ENCODE measurements around the gene ARHGEF28. TPM values are rescaled to one million over a fixed set of nuclear protein-coding genes. Genes with fewer than 3 reads are reported as not detected.

Gene ARHGEF28
- total RNA-seq, 3 donors from 2014 or later (not counting 1 experiment from before 2014, with no cell fraction given), result 2.3 to 7.1 (median 5.8) TPM

- 88% methylated on average over 11 of the region's 11 CpGs for WGBS (ENCODE audit: insufficient coverage)
- H3K27me3 Mint-ChIP-seq (ENCODE audit: low read depth in 2 of 2), result peaks cover 4 to 6% of the 10 kb centered on the region in 2 donors
- Histone ChIP-seq H3K4me1 (ENCODE audit: control insufficient read depth, insufficient read depth, low read length) (peaks cover 8% of the 10 kb centered on the region), H3K9me3 (ENCODE audit: control insufficient read depth, insufficient read depth, low read length) (no peaks in the 10 kb centered on the region), H3K36me3 (ENCODE audit: control insufficient read depth, insufficient read depth, low read length) (no peaks in the 10 kb centered on the region), H3K27me3 (ENCODE audit: control insufficient read depth, insufficient read depth, low read length) (no peaks in the 10 kb centered on the region), H3K27ac (ENCODE audit: low read length) (no peak overlapping the region), H3K4me3 (ENCODE audit: low read length) (no peak overlapping the region)
- intact Hi-C loops (cut with micrococcal nuclease), result no loop called here
- no peaks in the 10 kb centered on the region for H3K36me3 Mint-ChIP-seq
- no peak for ATAC-seq
- no peak overlapping the region for H3K4me3 Mint-ChIP-seq
- no peak overlapping the region for H3K27ac Mint-ChIP-seq
- H3K4me1 Mint-ChIP-seq, result peaks cover 10 to 11% of the 10 kb centered on the region in 2 donors
- DNase-seq, result no peak
- TF ChIP-seq CTCF (IDR thresholded peaks at IDR 0.05), result no peak
- no peaks in the 10 kb centered on the region for H3K9me3 Mint-ChIP-seq
Observed at GRCh38 chr5:73748510-73749400, 122.8 kb downstream of the ARHGEF28 start.

GRCh38 chr5:73749485-73750270 is 123.7 kb downstream of the ARHGEF28 start:
- no peaks in the 10 kb centered on the region for H3K9me3 Mint-ChIP-seq
- no peak overlapping the region for H3K27ac ChIP-seq (ENCODE audit: low read length)
- H3K27me3 ChIP-seq (ENCODE audit: control insufficient read depth, insufficient read depth, low read length), result no peaks in the 10 kb centered on the region
- H3K27ac Mint-ChIP-seq, result no peak overlapping the region
- H3K36me3 ChIP-seq (ENCODE audit: control insufficient read depth, insufficient read depth, low read length), result no peaks in the 10 kb centered on the region
- H3K27me3 Mint-ChIP-seq (ENCODE audit: low read depth in 2 of 2), result peaks cover 4 to 6% of the 10 kb centered on the region in 2 donors
- no peaks in the 10 kb centered on the region for H3K9me3 ChIP-seq (ENCODE audit: control insufficient read depth, insufficient read depth, low read length)
- intact Hi-C loops (cut with micrococcal nuclease), result no loop called here
- WGBS (ENCODE audit: insufficient coverage), result 93% methylated on average over 11 of the region's 11 CpGs
- peaks cover 8% of the 10 kb centered on the region for H3K4me1 ChIP-seq (ENCODE audit: control insufficient read depth, insufficient read depth, low read length)
- no peak for TF ChIP-seq CTCF (IDR thresholded peaks at IDR 0.05)
- DNase-seq (no peak), ATAC-seq (no peak)
- H3K4me3 ChIP-seq (ENCODE audit: low read length), result no peak overlapping the region
- no peaks in the 10 kb centered on the region for H3K36me3 Mint-ChIP-seq
- H3K4me1 Mint-ChIP-seq, result peaks cover 10 to 11% of the 10 kb centered on the region in 2 donors
- H3K4me3 Mint-ChIP-seq, result no peak overlapping the region

- no peaks in the 10 kb centered on the region for H3K9me3 ChIP-seq (ENCODE audit: control insufficient read depth, insufficient read depth, low read length)
- DNase-seq (no peak), ATAC-seq (peak in 1 of 3 donors; percentile 45)
- no peak overlapping the region for H3K27ac ChIP-seq (ENCODE audit: low read length)
- Mint-ChIP-seq H3K9me3 (no peaks in the 10 kb centered on the region), H3K27ac (peak overlapping the region; percentile 0 to 54), H3K4me1 (peaks cover 10 to 11% of the 10 kb centered on the region in 2 donors), H3K36me3 (no peaks in the 10 kb centered on the region), H3K27me3 (ENCODE audit: low read depth in 2 of 2) (peaks cover 4 to 6% of the 10 kb centered on the region in 2 donors), H3K4me3 (peak overlapping the region; percentile 83)
- no peaks in the 10 kb centered on the region for H3K27me3 ChIP-seq (ENCODE audit: control insufficient read depth, insufficient read depth, low read length)
- H3K36me3 ChIP-seq (ENCODE audit: control insufficient read depth, insufficient read depth, low read length), result no peaks in the 10 kb centered on the region
- intact Hi-C loops (cut with micrococcal nuclease), result no loop called here
- H3K4me1 ChIP-seq (ENCODE audit: control insufficient read depth, insufficient read depth, low read length), result peaks cover 8% of the 10 kb centered on the region
- H3K4me3 ChIP-seq (ENCODE audit: low read length), result no peak overlapping the region
- TF ChIP-seq CTCF (IDR thresholded peaks at IDR 0.05), result no peak
- 34% methylated on average over 6 of the region's 7 CpGs for WGBS (ENCODE audit: insufficient coverage)
Observed at GRCh38 chr5:73751254-73751914, 125.4 kb downstream of the ARHGEF28 start.
